Activated CD8-positive, alpha-beta memory T cell treated with anti-CD3 and anti-CD28 coated beads, Interleukin-2, amount 50 U/mL, for 4 hours (primary cell): ENCODE measurements around the gene ZKSCAN2.

Experiments used
- DNase-seq: peaks from one replicate; pipeline ENCODE4 v3.0.0-alpha.2; 2020

Gene ZKSCAN2

DNA sequence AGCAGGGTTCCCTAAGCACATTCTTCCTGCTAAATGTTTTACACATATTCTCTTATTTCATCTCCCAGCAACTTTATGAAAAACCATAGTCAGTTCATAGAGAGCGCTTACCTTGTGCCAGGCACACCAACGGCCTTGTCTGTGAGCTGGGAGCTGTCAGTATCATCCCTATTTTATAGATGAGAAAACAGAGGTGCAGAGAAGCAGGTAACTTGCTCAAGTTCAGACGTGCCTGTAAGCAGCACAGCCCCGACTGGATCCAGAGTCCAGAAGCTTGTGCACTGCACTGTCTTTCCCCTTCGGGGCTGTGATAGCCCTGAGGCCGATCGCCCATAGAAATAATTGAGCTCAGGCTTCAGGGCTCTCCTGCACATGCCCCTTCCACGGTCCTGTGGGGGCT lies 34.7 kb downstream of the ZKSCAN2 start:
- no peak for DNase-seq

DNA sequence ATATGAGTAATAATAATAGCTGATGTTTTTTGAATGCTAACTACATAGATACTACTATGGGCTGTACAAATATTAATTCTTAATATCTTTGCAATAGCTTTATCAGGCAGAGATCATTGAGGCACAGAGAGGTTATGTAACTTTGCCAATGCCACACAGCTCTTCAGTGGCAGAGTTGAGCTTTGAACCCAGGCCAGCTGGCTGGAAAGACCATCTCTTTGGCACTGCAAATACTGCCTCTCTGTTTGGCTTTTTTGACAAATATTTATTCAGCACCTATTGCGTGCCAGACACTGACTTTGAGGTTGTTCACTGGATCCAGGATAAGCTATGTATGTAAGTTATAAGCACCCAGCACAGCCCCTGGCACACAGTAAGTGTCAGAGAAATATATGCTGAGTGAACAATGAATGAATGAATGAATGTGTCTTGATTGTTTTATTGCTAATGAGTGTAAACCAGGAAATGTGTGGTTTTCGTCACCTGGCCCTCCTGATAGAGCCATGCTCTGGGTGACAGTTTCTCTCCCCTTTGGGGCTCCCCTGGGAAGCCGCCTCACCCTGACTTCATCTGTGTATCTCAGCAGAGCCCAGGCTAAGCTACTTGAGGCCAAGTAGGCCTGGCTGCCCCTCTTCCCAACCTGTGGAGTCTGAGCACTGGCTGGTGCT lies 38.4 kb downstream of the ZKSCAN2 start:
- no peak for DNase-seq

DNA sequence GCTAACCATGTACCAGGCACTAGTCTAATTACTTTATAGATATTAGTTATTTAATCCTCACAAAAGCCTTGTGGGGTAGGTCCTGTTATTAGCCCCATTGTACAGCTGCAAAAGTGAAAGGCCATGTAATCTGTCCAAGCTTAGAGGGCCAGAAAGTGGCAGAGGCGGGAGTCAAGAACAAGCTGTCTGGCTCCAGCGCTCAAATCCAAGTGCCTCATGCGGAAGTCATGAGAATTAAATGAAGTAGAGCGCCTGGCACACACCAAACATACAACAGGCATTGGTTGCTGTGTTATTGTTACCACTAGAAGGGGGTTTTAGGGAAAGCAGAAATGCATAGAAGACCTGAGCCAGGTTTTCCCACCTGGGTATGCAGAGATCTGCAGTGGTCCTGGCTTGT lies 39.7 kb downstream of the ZKSCAN2 start:
- no peak for DNase-seq

DNA sequence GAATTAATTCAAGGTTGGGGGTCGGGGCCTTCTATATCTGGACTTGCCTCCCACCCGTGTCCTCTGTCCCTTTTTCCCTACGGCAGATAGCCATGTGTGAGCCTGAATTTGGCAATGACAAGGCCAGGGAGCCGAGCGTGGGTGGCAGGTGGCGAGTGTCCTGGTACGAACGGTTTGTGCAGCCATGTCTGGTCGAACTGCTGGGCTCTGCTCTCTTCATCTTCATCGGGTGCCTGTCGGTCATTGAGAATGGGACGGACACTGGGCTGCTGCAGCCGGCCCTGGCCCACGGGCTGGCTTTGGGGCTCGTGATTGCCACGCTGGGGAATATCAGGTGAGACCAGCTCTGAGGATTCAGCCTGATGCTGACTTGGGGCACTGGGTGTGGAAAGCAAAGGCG lies 40.5 kb downstream of the ZKSCAN2 start:
- no peak for DNase-seq

DNA sequence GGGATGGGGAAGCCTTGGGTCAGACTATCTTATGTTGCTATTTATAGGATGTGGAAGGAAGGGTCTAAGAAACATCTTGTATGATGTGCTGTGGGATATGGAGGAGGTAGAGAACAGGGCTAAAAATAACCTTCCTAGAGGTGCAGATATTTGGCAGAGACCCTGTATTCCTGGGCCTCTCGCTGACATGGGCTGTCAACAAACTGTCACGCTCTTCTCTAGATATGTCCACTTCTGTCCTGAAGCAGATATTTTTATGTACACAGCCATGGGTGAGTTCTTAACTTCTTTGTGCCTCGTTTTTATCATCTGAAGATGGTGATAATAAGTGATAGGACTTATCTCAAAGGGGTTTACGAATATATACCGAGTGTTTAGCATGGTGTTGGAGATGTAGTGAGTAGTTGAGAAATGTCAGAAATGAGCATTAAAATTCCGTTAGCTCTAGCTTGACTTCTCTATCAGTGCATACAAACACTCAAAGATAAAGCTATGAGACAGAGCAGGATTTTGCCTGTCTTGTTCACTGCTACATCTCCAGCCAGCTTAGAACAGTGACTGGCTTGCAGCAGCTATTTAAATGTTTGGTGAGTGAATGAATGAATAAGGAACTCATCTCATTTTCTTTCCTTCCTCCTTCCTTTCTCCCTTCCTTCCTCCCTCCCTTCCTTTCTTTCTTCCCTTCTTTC lies 43.8 kb downstream of the ZKSCAN2 start:
- no peak for DNase-seq

DNA sequence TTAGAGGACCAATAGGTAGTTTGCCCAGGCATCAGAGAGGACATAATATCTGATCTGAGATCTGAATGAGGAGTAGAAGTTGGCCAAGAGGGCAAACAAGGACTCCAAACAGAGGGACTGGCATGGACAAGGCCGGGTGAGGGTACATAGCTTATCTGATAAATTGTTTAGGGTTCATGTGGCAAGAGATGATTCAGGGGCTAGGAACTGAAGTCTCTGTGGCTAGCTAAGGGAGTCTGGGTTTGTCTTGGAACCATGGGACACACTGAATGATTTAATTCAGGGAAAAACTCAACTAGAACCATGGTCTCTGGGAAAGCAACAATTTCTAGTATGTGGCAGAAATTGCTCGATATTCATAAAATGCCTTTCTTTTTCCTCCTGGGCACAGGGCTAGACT lies 45.0 kb downstream of the ZKSCAN2 start:
- no peak for DNase-seq

DNA sequence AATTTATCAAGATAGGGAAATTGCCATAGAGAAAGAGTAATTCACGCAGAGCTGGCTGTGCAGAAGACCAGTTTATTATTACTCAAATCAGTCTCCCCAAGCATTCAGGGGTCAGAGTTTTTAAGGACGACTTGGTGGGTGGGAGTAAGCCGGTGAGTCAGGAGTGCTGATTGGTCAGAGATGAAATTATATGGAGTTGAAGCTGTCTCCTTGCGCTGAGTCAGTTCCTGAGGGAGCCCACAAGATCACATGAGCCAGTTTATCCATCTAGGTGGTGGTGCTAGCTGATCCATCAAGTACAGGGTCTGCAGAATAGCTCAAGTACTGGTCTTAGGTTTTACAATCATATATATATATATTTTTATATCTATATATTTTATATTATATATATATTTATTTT lies 46.9 kb downstream of the ZKSCAN2 start:
- no peak for DNase-seq

DNA sequence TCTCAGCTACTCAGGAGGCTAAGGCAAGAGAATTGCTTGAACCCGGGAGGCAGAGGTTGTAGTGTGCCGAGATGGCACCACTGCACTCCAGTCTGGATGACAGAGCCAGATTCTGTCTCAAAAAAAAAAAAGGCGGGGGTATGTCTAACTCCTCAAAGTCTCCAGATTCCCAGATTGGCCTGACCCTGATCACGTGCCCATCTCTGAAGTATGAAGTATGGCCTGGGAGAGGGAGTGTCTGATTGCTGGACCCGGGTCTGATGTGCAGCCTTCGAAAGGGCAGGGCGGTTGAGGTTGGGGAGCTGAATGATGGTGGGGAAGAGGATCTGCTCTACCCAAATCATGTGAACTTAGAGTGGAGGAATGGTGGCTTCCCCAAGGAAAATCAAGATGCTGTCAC lies 58.2 kb downstream of the ZKSCAN2 start:
- DNase-seq, result no peak

DNA sequence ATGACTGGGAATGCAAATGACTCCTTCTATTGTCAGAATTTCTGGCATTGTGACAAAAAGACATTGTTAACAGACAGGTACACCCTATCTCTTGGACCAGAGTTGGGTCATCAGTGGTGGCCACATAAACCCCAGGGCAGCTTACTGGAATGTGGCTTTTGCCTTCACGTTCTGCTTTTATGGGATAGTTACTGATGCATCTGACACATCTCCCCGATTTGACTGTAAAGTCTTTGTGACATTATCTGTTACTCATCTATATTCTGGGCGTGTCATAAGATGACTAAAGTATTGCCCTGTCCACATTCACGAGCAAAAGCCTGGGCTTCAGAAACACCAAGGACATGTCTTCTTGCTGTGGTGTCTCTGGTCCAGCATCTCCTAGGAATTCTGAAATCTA lies 59.6 kb downstream of the ZKSCAN2 start:
- DNase-seq, result no peak

DNA sequence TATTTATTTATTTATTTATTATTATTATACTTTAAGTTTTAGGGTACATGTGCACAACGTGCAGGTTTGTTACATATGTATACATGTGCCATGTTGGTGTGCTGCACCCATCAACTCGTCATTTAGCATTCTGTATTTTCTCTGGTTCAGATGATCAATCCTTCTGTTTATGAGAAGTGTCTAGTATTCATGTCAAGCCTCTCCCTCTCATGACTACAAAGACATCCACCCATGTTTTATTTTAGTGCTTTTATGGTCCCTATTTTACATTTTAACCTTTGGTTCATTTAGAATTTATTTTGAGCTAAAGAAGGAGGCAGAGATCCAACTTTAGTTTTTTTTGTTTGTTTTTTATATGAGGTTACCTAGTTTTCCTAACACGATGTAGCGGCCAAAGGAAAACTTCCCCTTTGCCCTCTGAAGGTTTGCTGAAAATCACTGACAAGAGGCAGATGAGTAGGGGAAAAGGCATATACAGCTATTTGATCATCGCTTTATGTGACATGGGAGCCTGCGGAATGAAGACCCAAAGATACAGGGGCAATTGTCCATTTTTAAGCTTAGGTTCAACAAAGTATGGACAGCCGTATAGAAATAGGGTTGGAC lies 63.3 kb downstream of the ZKSCAN2 start:
- no peak for DNase-seq

DNA sequence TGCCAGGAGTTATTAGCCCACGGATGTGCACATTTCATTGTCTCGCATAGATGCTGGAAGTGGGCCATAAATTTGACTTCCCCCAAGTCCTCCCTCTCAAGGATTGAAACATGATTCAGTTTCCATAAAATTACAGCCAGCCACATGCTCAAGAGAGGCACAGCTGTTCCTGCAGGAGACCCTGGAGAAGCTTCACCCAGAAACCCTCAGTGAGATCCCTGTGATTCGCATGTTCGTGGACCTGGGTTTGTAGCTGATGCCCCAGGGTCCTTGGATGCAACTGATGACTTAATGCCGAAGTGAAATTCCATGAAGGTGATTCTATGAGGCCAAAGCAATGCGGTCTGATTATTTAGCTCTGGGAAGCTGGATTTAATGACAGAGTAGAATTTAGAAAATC lies 65.5 kb downstream of the ZKSCAN2 start:
- no peak for DNase-seq

DNA sequence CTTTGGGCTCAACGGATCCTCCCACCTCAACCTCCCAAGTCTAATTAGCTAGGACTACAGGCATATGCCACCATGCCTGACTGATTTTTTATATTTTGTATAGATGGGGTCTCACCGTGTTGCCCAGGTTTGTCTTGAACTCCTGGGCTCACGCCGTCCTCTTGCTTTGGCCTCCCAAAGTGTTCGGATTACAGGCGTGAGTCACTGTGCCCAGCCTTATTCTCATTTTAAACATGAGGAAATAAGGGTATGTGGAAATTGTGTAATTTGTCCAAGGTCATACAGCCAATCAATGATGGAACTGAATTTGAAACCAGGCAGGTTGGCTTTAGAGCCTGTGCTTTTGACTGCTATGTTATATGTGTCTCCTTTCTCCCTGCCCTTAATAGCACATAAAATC lies 68.3 kb downstream of the ZKSCAN2 start:
- no peak for DNase-seq

DNA sequence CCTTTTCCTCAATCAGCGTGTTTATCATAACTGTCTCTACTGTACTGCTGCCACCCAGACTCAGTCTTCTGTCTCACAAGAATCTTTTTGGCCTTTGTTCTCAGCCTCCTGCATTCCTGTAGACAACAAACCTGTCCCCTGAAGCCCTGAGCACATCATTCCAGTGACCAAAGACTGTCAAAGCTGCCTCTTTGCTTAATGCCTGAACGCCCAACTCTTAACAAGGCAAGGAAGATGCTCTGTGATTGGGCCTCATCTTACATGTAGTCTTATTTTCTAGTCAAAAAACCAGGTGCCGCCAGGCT lies 70.2 kb downstream of the ZKSCAN2 start:
- DNase-seq, result no peak
